ENCODE measurements around the gene GSK3B.

DNA sequence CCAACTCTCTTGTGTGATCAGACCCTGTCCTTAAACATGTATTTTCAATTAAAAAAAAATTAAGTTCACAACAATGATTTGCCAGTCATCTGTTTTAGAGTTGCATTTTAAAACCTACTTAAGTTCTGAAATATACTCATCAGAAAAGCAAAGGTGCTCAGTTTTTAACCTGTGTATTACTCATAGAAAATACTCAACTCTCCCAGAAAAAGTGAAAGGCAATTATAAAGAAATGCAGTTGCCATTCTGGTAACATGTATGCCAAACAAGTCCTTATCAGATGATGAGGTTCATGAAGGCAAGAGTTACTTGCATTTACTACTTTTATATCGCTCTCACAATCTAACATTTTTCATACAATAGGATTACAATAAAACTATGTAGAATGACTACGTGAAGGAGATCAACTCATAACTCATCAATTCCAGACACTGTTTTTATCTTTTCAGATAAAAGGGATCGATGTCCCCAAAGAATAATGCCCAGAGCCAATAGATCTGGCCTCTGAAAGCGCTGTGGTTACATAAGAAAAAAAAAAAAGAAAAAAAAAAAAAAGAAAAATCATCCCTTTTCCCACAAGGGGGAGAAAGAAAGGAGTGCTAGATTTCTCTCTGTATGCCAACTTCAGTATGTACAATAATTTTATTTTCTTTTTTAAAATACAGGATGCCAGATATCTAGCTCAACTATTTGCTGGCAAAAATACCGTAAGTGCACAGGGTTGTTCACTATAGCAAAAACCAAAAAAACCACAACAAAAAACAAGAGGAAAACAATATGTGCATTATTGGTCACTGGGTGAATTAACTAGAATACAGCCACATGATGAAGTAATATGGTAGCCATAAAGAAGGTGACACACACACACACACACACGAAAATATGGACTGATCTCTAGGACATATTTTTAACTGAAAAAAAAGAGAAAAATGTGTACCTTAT is 175.0 kb downstream of the GSK3B start:
- TF ChIP-seq, protein P1, sequence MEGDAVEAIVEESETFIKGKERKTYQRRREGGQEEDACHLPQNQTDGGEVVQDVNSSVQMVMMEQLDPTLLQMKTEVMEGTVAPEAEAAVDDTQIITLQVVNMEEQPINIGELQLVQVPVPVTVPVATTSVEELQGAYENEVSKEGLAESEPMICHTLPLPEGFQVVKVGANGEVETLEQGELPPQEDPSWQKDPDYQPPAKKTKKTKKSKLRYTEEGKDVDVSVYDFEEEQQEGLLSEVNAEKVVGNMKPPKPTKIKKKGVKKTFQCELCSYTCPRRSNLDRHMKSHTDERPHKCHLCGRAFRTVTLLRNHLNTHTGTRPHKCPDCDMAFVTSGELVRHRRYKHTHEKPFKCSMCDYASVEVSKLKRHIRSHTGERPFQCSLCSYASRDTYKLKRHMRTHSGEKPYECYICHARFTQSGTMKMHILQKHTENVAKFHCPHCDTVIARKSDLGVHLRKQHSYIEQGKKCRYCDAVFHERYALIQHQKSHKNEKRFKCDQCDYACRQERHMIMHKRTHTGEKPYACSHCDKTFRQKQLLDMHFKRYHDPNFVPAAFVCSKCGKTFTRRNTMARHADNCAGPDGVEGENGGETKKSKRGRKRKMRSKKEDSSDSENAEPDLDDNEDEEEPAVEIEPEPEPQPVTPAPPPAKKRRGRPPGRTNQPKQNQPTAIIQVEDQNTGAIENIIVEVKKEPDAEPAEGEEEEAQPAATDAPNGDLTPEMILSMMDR (IDR thresholded peaks at IDR 0.05 in 2 of 3, conservative IDR thresholded peaks at IDR 0.05 in 1 of 3; ENCODE audit: control insufficient read depth in 2 of 3, extremely low read depth in 1 of 3, insufficient read depth in 1 of 3, low read depth in 3 of 3, low read length in 3 of 3) = no peak
- TF ChIP-seq, protein P2, sequence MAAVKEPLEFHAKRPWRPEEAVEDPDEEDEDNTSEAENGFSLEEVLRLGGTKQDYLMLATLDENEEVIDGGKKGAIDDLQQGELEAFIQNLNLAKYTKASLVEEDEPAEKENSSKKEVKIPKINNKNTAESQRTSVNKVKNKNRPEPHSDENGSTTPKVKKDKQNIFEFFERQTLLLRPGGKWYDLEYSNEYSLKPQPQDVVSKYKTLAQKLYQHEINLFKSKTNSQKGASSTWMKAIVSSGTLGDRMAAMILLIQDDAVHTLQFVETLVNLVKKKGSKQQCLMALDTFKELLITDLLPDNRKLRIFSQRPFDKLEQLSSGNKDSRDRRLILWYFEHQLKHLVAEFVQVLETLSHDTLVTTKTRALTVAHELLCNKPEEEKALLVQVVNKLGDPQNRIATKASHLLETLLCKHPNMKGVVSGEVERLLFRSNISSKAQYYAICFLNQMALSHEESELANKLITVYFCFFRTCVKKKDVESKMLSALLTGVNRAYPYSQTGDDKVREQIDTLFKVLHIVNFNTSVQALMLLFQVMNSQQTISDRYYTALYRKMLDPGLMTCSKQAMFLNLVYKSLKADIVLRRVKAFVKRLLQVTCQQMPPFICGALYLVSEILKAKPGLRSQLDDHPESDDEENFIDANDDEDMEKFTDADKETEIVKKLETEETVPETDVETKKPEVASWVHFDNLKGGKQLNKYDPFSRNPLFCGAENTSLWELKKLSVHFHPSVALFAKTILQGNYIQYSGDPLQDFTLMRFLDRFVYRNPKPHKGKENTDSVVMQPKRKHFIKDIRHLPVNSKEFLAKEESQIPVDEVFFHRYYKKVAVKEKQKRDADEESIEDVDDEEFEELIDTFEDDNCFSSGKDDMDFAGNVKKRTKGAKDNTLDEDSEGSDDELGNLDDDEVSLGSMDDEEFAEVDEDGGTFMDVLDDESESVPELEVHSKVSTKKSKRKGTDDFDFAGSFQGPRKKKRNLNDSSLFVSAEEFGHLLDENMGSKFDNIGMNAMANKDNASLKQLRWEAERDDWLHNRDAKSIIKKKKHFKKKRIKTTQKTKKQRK (IDR thresholded peaks at IDR 0.05; ENCODE audit: low read depth, low read length) = no peak
- TF ChIP-seq CEBPB (IDR thresholded peaks at IDR 0.05; ENCODE audit: borderline replicate concordance in 1 of 2, low read depth in 2 of 2, low read length in 2 of 2) = no peak
- no peak for TF ChIP-seq POLR2A (IDR thresholded peaks at IDR 0.05; ENCODE audit: low read depth, low read length)
- TF ChIP-seq, protein P3, sequence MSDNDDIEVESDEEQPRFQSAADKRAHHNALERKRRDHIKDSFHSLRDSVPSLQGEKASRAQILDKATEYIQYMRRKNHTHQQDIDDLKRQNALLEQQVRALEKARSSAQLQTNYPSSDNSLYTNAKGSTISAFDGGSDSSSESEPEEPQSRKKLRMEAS (IDR thresholded peaks at IDR 0.05; ENCODE audit: low read depth, low read length) = no peak
- TF ChIP-seq, protein P4, sequence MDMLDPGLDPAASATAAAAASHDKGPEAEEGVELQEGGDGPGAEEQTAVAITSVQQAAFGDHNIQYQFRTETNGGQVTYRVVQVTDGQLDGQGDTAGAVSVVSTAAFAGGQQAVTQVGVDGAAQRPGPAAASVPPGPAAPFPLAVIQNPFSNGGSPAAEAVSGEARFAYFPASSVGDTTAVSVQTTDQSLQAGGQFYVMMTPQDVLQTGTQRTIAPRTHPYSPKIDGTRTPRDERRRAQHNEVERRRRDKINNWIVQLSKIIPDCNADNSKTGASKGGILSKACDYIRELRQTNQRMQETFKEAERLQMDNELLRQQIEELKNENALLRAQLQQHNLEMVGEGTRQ (IDR thresholded peaks at IDR 0.05; ENCODE audit: borderline replicate concordance, low read depth, low read length) = no peak
- TF ChIP-seq, protein P5, sequence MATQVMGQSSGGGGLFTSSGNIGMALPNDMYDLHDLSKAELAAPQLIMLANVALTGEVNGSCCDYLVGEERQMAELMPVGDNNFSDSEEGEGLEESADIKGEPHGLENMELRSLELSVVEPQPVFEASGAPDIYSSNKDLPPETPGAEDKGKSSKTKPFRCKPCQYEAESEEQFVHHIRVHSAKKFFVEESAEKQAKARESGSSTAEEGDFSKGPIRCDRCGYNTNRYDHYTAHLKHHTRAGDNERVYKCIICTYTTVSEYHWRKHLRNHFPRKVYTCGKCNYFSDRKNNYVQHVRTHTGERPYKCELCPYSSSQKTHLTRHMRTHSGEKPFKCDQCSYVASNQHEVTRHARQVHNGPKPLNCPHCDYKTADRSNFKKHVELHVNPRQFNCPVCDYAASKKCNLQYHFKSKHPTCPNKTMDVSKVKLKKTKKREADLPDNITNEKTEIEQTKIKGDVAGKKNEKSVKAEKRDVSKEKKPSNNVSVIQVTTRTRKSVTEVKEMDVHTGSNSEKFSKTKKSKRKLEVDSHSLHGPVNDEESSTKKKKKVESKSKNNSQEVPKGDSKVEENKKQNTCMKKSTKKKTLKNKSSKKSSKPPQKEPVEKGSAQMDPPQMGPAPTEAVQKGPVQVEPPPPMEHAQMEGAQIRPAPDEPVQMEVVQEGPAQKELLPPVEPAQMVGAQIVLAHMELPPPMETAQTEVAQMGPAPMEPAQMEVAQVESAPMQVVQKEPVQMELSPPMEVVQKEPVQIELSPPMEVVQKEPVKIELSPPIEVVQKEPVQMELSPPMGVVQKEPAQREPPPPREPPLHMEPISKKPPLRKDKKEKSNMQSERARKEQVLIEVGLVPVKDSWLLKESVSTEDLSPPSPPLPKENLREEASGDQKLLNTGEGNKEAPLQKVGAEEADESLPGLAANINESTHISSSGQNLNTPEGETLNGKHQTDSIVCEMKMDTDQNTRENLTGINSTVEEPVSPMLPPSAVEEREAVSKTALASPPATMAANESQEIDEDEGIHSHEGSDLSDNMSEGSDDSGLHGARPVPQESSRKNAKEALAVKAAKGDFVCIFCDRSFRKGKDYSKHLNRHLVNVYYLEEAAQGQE (IDR thresholded peaks at IDR 0.05; ENCODE audit: low read depth, low read length) = no peak
- TF ChIP-seq, protein P6, sequence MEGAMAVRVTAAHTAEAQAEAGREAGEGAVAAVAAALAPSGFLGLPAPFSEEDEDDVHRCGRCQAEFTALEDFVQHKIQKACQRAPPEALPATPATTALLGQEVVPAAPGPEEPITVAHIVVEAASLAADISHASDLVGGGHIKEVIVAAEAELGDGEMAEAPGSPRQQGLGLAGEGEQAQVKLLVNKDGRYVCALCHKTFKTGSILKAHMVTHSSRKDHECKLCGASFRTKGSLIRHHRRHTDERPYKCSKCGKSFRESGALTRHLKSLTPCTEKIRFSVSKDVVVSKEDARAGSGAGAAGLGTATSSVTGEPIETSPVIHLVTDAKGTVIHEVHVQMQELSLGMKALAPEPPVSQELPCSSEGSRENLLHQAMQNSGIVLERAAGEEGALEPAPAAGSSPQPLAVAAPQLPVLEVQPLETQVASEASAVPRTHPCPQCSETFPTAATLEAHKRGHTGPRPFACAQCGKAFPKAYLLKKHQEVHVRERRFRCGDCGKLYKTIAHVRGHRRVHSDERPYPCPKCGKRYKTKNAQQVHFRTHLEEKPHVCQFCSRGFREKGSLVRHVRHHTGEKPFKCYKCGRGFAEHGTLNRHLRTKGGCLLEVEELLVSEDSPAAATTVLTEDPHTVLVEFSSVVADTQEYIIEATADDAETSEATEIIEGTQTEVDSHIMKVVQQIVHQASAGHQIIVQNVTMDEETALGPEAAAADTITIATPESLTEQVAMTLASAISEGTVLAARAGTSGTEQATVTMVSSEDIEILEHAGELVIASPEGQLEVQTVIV (IDR thresholded peaks at IDR 0.05; ENCODE audit: borderline replicate concordance, partially characterized antibody) = no peak
- no peak for TF ChIP-seq EGR1 (IDR thresholded peaks at IDR 0.05; ENCODE audit: borderline replicate concordance in 1 of 2, low read depth in 2 of 2, low read length in 2 of 2)
- TF ChIP-seq RAD21 (IDR thresholded peaks at IDR 0.05; ENCODE audit: insufficient read depth, low read depth, low read length) = no peak
